Lower leg skin (tissue), 3 donors: ENCODE results near the gene SLC35E3.

Experiments used
- POLR2A ChIP-seq, 2 donors: fragments of 450-650 bp; IDR thresholded peaks; one replicate each; pipeline ENCODE4 v1.6.1; 2016 to 2017; ENCODE audit warnings: antibody characterized with exemption in 2 of 2, mild to moderate bottlenecking in 1 of 2, moderate library complexity in 1 of 2
- TF ChIP-seq, protein P1 (sequence below), 3 donors: fragments of 450-650 bp; IDR thresholded peaks; one replicate each; pipeline ENCODE4 v1.5.1; 2016; ENCODE audit warnings: antibody characterized with exemption in 3 of 3, mild to moderate bottlenecking in 3 of 3, moderate library complexity in 2 of 3

DNA sequence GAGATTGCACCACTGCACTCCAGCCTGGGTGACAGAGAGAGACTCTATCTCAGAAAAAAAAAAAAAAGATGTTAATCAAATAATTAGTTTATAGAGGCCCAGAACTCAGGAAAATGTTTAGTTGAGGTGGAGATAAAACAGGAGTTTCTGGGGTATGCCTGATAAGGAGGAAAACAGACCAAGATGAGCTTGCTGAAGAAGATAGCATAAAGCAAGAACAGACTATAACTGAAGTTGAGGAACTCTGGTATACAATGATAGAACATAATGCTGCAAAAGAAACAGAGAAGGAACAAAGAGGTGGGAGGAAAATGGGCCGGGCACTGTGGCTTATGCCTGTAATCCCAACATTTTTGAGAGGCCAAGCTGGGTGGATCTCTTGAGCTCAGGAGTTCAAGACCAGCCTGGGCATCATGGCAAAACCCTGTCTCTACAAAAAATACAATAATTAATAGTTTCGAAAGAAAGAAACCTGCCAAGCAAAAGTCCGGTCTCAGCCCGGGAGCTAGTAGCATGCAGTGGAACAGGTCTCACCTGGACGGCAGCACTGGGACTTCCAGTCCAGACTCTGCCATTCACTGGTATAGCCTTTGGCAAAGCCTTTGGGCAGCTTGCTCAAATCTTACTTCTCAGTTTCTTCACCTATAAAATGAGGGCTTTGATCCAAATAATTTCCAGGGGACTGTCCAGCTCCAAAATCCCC lies 25.4 kb downstream of the SLC35E3 start:
- TF ChIP-seq, protein P1, sequence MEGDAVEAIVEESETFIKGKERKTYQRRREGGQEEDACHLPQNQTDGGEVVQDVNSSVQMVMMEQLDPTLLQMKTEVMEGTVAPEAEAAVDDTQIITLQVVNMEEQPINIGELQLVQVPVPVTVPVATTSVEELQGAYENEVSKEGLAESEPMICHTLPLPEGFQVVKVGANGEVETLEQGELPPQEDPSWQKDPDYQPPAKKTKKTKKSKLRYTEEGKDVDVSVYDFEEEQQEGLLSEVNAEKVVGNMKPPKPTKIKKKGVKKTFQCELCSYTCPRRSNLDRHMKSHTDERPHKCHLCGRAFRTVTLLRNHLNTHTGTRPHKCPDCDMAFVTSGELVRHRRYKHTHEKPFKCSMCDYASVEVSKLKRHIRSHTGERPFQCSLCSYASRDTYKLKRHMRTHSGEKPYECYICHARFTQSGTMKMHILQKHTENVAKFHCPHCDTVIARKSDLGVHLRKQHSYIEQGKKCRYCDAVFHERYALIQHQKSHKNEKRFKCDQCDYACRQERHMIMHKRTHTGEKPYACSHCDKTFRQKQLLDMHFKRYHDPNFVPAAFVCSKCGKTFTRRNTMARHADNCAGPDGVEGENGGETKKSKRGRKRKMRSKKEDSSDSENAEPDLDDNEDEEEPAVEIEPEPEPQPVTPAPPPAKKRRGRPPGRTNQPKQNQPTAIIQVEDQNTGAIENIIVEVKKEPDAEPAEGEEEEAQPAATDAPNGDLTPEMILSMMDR (IDR thresholded peaks at IDR 0.05) = no peak
- TF ChIP-seq POLR2A (IDR thresholded peaks at IDR 0.05) = no peak
